ENCODE data around the gene SAMM50.

DNA sequence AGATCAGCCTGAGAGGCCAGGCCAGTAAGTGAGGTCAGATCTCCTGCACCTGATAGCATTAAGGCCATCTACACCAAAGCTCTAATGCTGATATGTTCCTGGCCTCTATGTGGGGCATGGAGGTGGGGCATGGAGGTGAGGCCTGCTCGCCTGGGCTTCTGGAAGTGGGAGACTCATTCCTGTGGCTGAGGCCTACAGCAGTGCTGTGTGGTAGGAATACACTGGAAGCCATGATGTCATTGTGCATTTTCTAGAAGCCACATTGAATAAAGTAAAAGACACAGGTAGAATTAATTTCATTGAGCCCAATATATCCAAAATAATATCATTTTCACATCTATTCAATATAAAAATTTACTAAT, 28.9 kb upstream of the SAMM50 start:
- TF ChIP-seq, protein P1, sequence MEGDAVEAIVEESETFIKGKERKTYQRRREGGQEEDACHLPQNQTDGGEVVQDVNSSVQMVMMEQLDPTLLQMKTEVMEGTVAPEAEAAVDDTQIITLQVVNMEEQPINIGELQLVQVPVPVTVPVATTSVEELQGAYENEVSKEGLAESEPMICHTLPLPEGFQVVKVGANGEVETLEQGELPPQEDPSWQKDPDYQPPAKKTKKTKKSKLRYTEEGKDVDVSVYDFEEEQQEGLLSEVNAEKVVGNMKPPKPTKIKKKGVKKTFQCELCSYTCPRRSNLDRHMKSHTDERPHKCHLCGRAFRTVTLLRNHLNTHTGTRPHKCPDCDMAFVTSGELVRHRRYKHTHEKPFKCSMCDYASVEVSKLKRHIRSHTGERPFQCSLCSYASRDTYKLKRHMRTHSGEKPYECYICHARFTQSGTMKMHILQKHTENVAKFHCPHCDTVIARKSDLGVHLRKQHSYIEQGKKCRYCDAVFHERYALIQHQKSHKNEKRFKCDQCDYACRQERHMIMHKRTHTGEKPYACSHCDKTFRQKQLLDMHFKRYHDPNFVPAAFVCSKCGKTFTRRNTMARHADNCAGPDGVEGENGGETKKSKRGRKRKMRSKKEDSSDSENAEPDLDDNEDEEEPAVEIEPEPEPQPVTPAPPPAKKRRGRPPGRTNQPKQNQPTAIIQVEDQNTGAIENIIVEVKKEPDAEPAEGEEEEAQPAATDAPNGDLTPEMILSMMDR (IDR thresholded peaks at IDR 0.05) = no peak
- no peak for TF ChIP-seq POLR2A (IDR thresholded peaks at IDR 0.05)
